ENCODE results near the gene SLC29A4.

Gene SLC29A4

DNA sequence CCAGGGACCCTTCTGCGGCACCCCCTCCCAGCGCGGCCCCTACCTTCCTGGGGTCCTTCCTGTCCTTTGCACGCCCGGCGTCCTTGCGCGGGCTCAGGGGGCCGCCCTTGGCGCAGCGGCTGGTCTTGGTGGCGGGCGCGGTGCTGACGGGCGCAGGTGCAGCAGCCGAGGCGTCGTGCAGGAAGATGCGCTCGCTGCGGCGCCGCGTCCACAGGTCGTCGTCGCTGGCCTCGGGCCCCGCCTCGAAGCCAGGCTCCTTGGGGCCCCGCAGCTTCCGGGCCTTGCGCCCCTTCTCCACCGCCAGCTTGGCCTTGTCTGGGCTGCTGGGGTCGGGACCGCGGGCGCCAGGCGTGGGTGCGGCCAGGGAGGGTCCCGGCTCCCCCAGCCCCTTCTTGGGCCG is 49.8 kb downstream of the SLC29A4 start:
- H3K4ac ChIP-seq (ENCODE audit: low read length) = no peak overlapping the region
- H2BK12ac ChIP-seq (ENCODE audit: low read length) = no peak overlapping the region
- no peaks in the 10 kb centered on the region for H3K4me1 ChIP-seq (ENCODE audit: control insufficient read depth in 2 of 2, insufficient read depth in 1 of 2, low read depth in 1 of 2, low read length in 2 of 2)
- DNase-seq (ENCODE audit: low spot score) = no peak
- no peak overlapping the region for H2BK5ac ChIP-seq (ENCODE audit: low read length)
- H2BK15ac ChIP-seq (ENCODE audit: low read length) = no peak overlapping the region
- peak overlapping the region; percentile 31 for H3K23ac ChIP-seq (ENCODE audit: low read depth, low read length, poor library complexity)
- H2BK120ac ChIP-seq (ENCODE audit: low read depth, low read length) = no peak overlapping the region
- no CpG with 5 or more reads among the region's 43 CpGs for WGBS, 2 donors (ENCODE audit: extremely low coverage in 2 of 2, insufficient read length in 2 of 2, insufficient replicate concordance in 1 of 2)
- H4K8ac ChIP-seq (ENCODE audit: low read depth, low read length) = no peak overlapping the region
- H3K18ac ChIP-seq (ENCODE audit: low read length) = peak overlapping the region; percentile 17
- H4K91ac ChIP-seq (ENCODE audit: low read depth, low read length, poor library complexity) = no peak overlapping the region
- peaks cover 3 to 15% of the 10 kb centered on the region in 2 donors for H3K9me3 ChIP-seq (replicated peaks in 1 of 2; ENCODE audit: control insufficient read depth in 2 of 2, insufficient read depth in 1 of 2, low read depth in 1 of 2, low read length in 2 of 2)
- H3K27me3 ChIP-seq (ENCODE audit: control insufficient read depth in 3 of 3, insufficient read depth in 3 of 3, low read depth in 1 of 3, low read length in 3 of 3) = no peaks in the 10 kb centered on the region
- peaks cover 7% of the 10 kb centered on the region for H3K79me1 ChIP-seq (ENCODE audit: low read depth, low read length)
- peaks cover 18 to 90% of the 10 kb centered on the region in 2 donors for H3K36me3 ChIP-seq (replicated peaks in 1 of 2; ENCODE audit: control insufficient read depth in 2 of 2, insufficient read depth in 2 of 2, low read length in 2 of 2)
- H2AFZ ChIP-seq (ENCODE audit: low read length) = no peak overlapping the region
- no peak overlapping the region for H3K27ac ChIP-seq (replicated peaks; ENCODE audit: low read length)
- H3K4me3 ChIP-seq (ENCODE audit: low read length in 2 of 2) = no peak overlapping the region
- H3K14ac ChIP-seq (ENCODE audit: low read length) = no peak overlapping the region
- no peak overlapping the region for H2AK5ac ChIP-seq (ENCODE audit: low read depth, low read length)
- no peak overlapping the region for H3K9ac ChIP-seq (ENCODE audit: low read depth, low read length, poor library complexity)
- H3K4me2 ChIP-seq (ENCODE audit: insufficient read depth, low read length, poor library complexity, severe bottlenecking) = no peak overlapping the region

DNA sequence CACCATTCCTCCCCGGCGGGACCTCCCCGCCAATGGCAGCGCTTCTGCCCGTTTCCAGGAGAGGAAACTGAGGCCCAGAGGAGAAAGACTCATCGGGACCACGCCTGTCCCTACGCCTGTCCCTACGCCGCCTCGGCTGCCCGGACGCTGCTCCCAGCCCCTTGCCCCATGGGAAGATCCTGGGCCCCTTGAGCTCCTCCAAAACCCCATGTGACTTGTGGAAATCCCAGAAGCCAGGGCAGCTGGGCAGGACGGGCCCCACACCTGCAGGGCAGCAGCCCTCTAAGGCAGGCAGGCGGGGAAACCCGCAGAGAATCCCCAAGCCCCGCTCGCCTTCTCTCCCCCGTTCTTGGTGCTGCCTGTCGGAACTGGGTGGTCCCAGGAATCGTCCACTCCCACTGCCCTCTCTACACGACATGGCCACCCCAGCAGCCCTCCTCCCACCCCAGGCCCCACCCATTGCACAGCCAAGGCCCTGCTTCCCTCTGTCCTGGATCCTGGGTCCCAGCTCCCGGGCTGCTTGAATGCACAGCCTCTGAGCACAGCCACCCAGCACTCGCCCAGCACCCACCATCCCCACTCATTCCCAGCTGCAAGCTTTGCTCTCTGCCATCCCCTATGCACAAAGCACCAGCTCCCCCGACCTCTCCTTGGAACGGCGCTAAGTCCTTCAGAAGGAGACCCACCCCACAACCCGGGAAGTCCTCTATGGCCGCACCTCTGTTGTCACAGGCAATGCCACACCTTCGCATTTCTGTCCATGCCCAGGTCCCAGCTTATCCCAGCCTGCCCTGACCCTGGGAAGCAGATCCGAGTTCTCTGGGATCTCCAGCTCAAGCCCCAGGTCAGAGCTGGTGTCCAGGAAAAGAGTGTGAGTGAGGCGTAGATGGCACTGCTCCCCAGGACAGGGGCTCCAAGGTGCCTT is 50.6 kb downstream of the SLC29A4 start:
- no peak overlapping the region for H3K18ac ChIP-seq (ENCODE audit: low read length)
- H4K8ac ChIP-seq (ENCODE audit: low read depth, low read length) = no peak overlapping the region
- no peak overlapping the region for H2BK5ac ChIP-seq (ENCODE audit: low read length)
- H2BK120ac ChIP-seq (ENCODE audit: low read depth, low read length) = no peak overlapping the region
- H3K4me2 ChIP-seq (ENCODE audit: insufficient read depth, low read length, poor library complexity, severe bottlenecking) = no peak overlapping the region
- H3K9ac ChIP-seq (ENCODE audit: low read depth, low read length, poor library complexity) = peak overlapping the region; percentile 60
- H3K4me3 ChIP-seq (ENCODE audit: low read length in 2 of 2) = no peak overlapping the region
- no peak for DNase-seq (ENCODE audit: low spot score)
- H3K27me3 ChIP-seq (ENCODE audit: control insufficient read depth in 3 of 3, insufficient read depth in 3 of 3, low read depth in 1 of 3, low read length in 3 of 3) = no peaks in the 10 kb centered on the region
- H2AK5ac ChIP-seq (ENCODE audit: low read depth, low read length) = no peak overlapping the region
- H3K4ac ChIP-seq (ENCODE audit: low read length) = no peak overlapping the region
- H3K23ac ChIP-seq (ENCODE audit: low read depth, low read length, poor library complexity) = peak overlapping the region; percentile 31
- H3K9me3 ChIP-seq (replicated peaks in 1 of 2; ENCODE audit: control insufficient read depth in 2 of 2, insufficient read depth in 1 of 2, low read depth in 1 of 2, low read length in 2 of 2) = peaks cover 3 to 20% of the 10 kb centered on the region in 2 donors
- peak overlapping the region; percentile 8 for H3K14ac ChIP-seq (ENCODE audit: low read length)
- no peak overlapping the region for H2BK15ac ChIP-seq (ENCODE audit: low read length)
- no peaks in the 10 kb centered on the region for H3K4me1 ChIP-seq (ENCODE audit: control insufficient read depth in 2 of 2, insufficient read depth in 1 of 2, low read depth in 1 of 2, low read length in 2 of 2)
- H2BK12ac ChIP-seq (ENCODE audit: low read length) = no peak overlapping the region
- no peak overlapping the region for H3K27ac ChIP-seq (replicated peaks; ENCODE audit: low read length)
- peaks cover 7% of the 10 kb centered on the region for H3K79me1 ChIP-seq (ENCODE audit: low read depth, low read length)
- no CpG with 5 or more reads among the region's 32 CpGs for whole genome bisulfite sequencing, 2 donors (ENCODE audit: extremely low coverage in 2 of 2, insufficient read length in 2 of 2, insufficient replicate concordance in 1 of 2)
- no peak overlapping the region for H4K91ac ChIP-seq (ENCODE audit: low read depth, low read length, poor library complexity)
- H2AFZ ChIP-seq (ENCODE audit: low read length) = no peak overlapping the region
- peaks cover 18 to 93% of the 10 kb centered on the region in 2 donors for H3K36me3 ChIP-seq (replicated peaks in 1 of 2; ENCODE audit: control insufficient read depth in 2 of 2, insufficient read depth in 2 of 2, low read length in 2 of 2)

DNA sequence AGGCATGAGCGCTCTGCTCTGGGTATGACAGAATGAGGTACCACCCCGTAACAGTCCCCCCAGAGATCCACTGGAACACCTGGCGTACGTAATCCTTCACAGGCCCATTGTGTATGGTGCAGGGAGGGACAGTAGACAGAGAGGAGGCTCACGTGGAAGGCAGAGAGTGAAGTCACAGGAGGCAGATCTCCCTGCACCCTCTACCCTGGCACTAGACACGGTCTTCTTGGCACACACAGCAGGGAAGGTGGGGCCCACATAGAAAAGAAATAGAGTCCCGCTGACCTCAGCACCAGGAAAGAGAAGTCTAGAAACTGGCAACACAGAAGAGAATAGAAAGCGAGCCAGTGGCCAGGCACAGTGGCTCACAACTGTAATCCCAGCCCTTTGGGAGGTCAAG is 51.9 kb downstream of the SLC29A4 start:
- Histone ChIP-seq H2BK120ac (ENCODE audit: low read depth, low read length) (no peak overlapping the region), H4K91ac (ENCODE audit: low read depth, low read length, poor library complexity) (no peak overlapping the region), H2BK5ac (ENCODE audit: low read length) (no peak overlapping the region), H3K18ac (ENCODE audit: low read length) (no peak overlapping the region), H3K4me3 (ENCODE audit: low read length in 2 of 2) (no peak overlapping the region), H3K27me3 (ENCODE audit: control insufficient read depth in 3 of 3, insufficient read depth in 3 of 3, low read depth in 1 of 3, low read length in 3 of 3) (no peaks in the 10 kb centered on the region), H3K9ac (ENCODE audit: low read depth, low read length, poor library complexity) (no peak overlapping the region), H3K14ac (ENCODE audit: low read length) (no peak overlapping the region), H3K4me1 (ENCODE audit: control insufficient read depth in 2 of 2, insufficient read depth in 1 of 2, low read depth in 1 of 2, low read length in 2 of 2) (no peaks in the 10 kb centered on the region), H3K9me3 (replicated peaks in 1 of 2; ENCODE audit: control insufficient read depth in 2 of 2, insufficient read depth in 1 of 2, low read depth in 1 of 2, low read length in 2 of 2) (peaks cover 3 to 20% of the 10 kb centered on the region in 2 donors), H3K36me3 (replicated peaks in 1 of 2; ENCODE audit: control insufficient read depth in 2 of 2, insufficient read depth in 2 of 2, low read length in 2 of 2) (peaks cover 18 to 95% of the 10 kb centered on the region in 2 donors), H3K23ac (ENCODE audit: low read depth, low read length, poor library complexity) (no peak overlapping the region), H3K27ac (replicated peaks; ENCODE audit: low read length) (no peak overlapping the region), H3K4me2 (ENCODE audit: insufficient read depth, low read length, poor library complexity, severe bottlenecking) (no peak overlapping the region), H2AK5ac (ENCODE audit: low read depth, low read length) (no peak overlapping the region), H3K4ac (ENCODE audit: low read length) (no peak overlapping the region), H2AFZ (ENCODE audit: low read length) (no peak overlapping the region), H4K8ac (ENCODE audit: low read depth, low read length) (no peak overlapping the region), H2BK15ac (ENCODE audit: low read length) (no peak overlapping the region), H2BK12ac (ENCODE audit: low read length) (no peak overlapping the region), H3K79me1 (ENCODE audit: low read depth, low read length) (peaks cover 7% of the 10 kb centered on the region)
- no CpG with 5 or more reads among the region's 8 CpGs for WGBS, 2 donors (ENCODE audit: extremely low coverage in 2 of 2, insufficient read length in 2 of 2, insufficient replicate concordance in 1 of 2)
- no peak for DNase-seq (ENCODE audit: low spot score)

DNA sequence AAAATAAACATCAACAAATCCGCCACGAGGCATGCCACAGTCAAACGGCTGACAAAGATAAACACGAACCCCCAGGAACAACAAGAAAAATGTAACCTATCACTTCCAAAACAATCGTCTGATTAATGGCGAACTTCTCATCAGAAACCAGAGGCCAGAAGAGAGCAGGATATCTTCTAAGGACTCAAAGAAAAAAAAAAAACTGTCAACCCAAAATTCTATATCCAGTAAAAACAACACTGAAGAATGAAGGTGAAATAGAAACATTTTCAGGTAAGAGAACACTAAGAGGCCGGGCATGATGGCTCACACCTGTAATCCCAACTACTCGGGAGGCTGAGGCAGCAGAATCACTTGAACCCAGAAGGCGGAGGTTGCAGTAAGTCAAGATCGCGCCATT is 54.3 kb downstream of the SLC29A4 start:
- Histone ChIP-seq H3K4ac (ENCODE audit: low read length) (no peak overlapping the region), H3K27ac (replicated peaks; ENCODE audit: low read length) (no peak overlapping the region), H2AK5ac (ENCODE audit: low read depth, low read length) (no peak overlapping the region), H4K8ac (ENCODE audit: low read depth, low read length) (no peak overlapping the region), H3K23ac (ENCODE audit: low read depth, low read length, poor library complexity) (no peak overlapping the region), H4K91ac (ENCODE audit: low read depth, low read length, poor library complexity) (no peak overlapping the region), H3K4me1 (ENCODE audit: control insufficient read depth in 2 of 2, insufficient read depth in 1 of 2, low read depth in 1 of 2, low read length in 2 of 2) (no peaks in the 10 kb centered on the region), H2BK5ac (ENCODE audit: low read length) (no peak overlapping the region), H3K14ac (ENCODE audit: low read length) (no peak overlapping the region), H3K18ac (ENCODE audit: low read length) (no peak overlapping the region), H3K9me3 (replicated peaks in 1 of 2; ENCODE audit: control insufficient read depth in 2 of 2, insufficient read depth in 1 of 2, low read depth in 1 of 2, low read length in 2 of 2) (peaks cover 3 to 27% of the 10 kb centered on the region in 2 donors), H3K79me1 (ENCODE audit: low read depth, low read length) (peaks cover 8% of the 10 kb centered on the region), H2BK15ac (ENCODE audit: low read length) (no peak overlapping the region), H3K27me3 (ENCODE audit: control insufficient read depth in 3 of 3, insufficient read depth in 3 of 3, low read depth in 1 of 3, low read length in 3 of 3) (no peaks in the 10 kb centered on the region), H3K4me2 (ENCODE audit: insufficient read depth, low read length, poor library complexity, severe bottlenecking) (no peak overlapping the region), H2AFZ (ENCODE audit: low read length) (no peak overlapping the region), H2BK12ac (ENCODE audit: low read length) (no peak overlapping the region), H3K36me3 (replicated peaks in 1 of 2; ENCODE audit: control insufficient read depth in 2 of 2, insufficient read depth in 2 of 2, low read length in 2 of 2) (peaks cover 11 to 89% of the 10 kb centered on the region in 2 donors), H3K4me3 (ENCODE audit: low read length in 2 of 2) (no peak overlapping the region), H2BK120ac (ENCODE audit: low read depth, low read length) (no peak overlapping the region), H3K9ac (ENCODE audit: low read depth, low read length, poor library complexity) (no peak overlapping the region)
- WGBS, 2 donors (ENCODE audit: extremely low coverage in 2 of 2, insufficient read length in 2 of 2, insufficient replicate concordance in 1 of 2) = no CpG with 5 or more reads among the region's 11 CpGs
- DNase-seq (ENCODE audit: low spot score) = no peak
